Activated T-cell treated with anti-CD3 and anti-CD28 coated beads, Interleukin-2, amount 50 U/mL, for 4 hours (primary cell): Measurements from ENCODE around the gene N4BP2. TPM values are rescaled to one million over a fixed set of nuclear protein-coding genes. Genes with fewer than 3 reads are reported as not detected.

Experiments used
- ATAC-seq, 2 donors: fragments of 200-7000 bp; cut with Tn5 transposase; one replicate each; pipeline ENCODE4 v1.10.0; 2021
- DNase-seq: peaks from one replicate; pipeline ENCODE4 v3.0.0-alpha.2; 2020
- H3K27me3 Mint-ChIP-seq: one replicate; pipeline ENCODE4 v1.8.0; 2021; ENCODE audit warnings: low read depth, mixed read lengths
- H3K36me3 Mint-ChIP-seq: one replicate; pipeline ENCODE4 v1.8.0; 2022; ENCODE audit warnings: mixed read lengths; ENCODE audit not compliant: insufficient read depth
- H3K4me1 Mint-ChIP-seq: one replicate; pipeline ENCODE4 v1.8.0; 2021; ENCODE audit warnings: low read depth, mixed read lengths
- H3K4me3 Mint-ChIP-seq: one replicate; pipeline ENCODE4 v1.8.0; 2021; ENCODE audit warnings: mild to moderate bottlenecking, moderate library complexity, mixed read lengths
- H3K9me3 Mint-ChIP-seq: one replicate; pipeline ENCODE4 v1.8.0; 2021; ENCODE audit warnings: mixed read lengths
- total RNA-seq, 3 donors: library from RNA; stranded (reverse); gene quantifications; one replicate each; pipeline ENCODE4 v1.2.1, GENCODE V29; 2021

N4BP2 gene
- total RNA-seq, 3 donors from 2014 or later: 10.3 to 15.9 (median 11.9) TPM

DNA sequence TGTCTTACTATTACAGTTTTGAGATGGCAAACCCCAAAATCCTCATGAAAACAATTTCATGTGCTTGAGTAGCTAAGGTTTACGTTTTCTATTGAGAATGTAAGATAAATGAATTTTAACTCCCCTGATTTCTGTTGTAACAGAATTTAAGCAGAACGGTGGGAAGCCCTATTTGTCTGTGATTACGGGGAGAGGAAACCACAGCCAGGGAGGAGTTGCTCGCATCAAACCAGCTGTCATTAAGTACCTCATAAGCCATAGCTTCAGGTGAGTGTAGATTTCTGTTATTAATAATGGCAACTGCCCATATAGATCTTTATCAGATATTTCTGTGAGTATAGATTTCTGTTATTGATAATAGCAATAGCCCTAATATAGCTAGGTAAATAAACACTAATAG lies 96.0 kb downstream of the N4BP2 start:
- peaks cover 3% of the 10 kb centered on the region for H3K9me3 Mint-ChIP-seq
- DNase-seq (peak; percentile 17), ATAC-seq (peak in 1 of 2 donors; percentile 47)
- H3K4me3 Mint-ChIP-seq: no peak overlapping the region
- H3K27me3 Mint-ChIP-seq: no peaks in the 10 kb centered on the region
- H3K4me1 Mint-ChIP-seq: peaks cover 35% of the 10 kb centered on the region
- peaks cover 13% of the 10 kb centered on the region for H3K36me3 Mint-ChIP-seq

GRCh38 chr4:40157436-40157835 lies 100.8 kb downstream of the N4BP2 start:
- no peaks in the 10 kb centered on the region for H3K27me3 Mint-ChIP-seq
- ATAC-seq (no peak), DNase-seq (no peak)
- no peak overlapping the region for H3K4me3 Mint-ChIP-seq
- no peaks in the 10 kb centered on the region for H3K9me3 Mint-ChIP-seq
- H3K36me3 Mint-ChIP-seq: peaks cover 17% of the 10 kb centered on the region
- H3K4me1 Mint-ChIP-seq: peaks cover 18% of the 10 kb centered on the region

GRCh38 chr4:40160258-40160657 lies 103.6 kb downstream of the N4BP2 start:
- Mint-ChIP-seq H3K36me3 (peaks cover 18% of the 10 kb centered on the region), H3K4me3 (no peak overlapping the region), H3K4me1 (peaks cover 4% of the 10 kb centered on the region), H3K9me3 (no peaks in the 10 kb centered on the region), H3K27me3 (no peaks in the 10 kb centered on the region)
- DNase-seq (no peak), ATAC-seq (no peak)

GRCh38 chr4:40164459-40164858 lies 107.8 kb downstream of the N4BP2 start:
- no peaks in the 10 kb centered on the region for H3K27me3 Mint-ChIP-seq
- H3K4me1 Mint-ChIP-seq: peaks cover 5% of the 10 kb centered on the region
- no peak for ATAC-seq
- H3K4me3 Mint-ChIP-seq: no peak overlapping the region
- peaks cover 23% of the 10 kb centered on the region for H3K36me3 Mint-ChIP-seq
- no peak for DNase-seq
- peaks cover 11% of the 10 kb centered on the region for H3K9me3 Mint-ChIP-seq

DNA sequence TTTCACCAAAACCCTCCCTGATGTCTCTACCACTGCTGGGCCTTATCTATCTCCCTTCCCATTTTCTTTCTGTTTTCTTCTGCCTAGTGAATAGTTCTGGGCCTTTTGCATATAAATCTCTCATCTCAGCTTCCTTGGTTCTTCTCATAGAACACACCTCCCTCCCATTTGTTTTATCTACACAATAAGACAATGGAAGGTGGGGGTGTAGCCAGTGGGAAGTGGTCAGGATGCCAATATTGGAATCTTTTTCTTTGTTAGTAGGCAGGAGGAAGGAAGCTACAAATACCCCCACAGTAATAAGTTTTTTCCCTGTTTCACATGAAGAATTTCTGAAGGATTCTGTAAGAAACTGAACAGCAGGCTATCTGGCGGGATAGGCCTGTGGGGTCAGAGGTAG lies 109.3 kb downstream of the N4BP2 start:
- ATAC-seq (no peak), DNase-seq (no peak)
- peaks cover 11% of the 10 kb centered on the region for H3K9me3 Mint-ChIP-seq
- H3K27me3 Mint-ChIP-seq: no peaks in the 10 kb centered on the region
- H3K4me1 Mint-ChIP-seq: peaks cover 1% of the 10 kb centered on the region
- no peak overlapping the region for H3K4me3 Mint-ChIP-seq
- peaks cover 15% of the 10 kb centered on the region for H3K36me3 Mint-ChIP-seq

DNA sequence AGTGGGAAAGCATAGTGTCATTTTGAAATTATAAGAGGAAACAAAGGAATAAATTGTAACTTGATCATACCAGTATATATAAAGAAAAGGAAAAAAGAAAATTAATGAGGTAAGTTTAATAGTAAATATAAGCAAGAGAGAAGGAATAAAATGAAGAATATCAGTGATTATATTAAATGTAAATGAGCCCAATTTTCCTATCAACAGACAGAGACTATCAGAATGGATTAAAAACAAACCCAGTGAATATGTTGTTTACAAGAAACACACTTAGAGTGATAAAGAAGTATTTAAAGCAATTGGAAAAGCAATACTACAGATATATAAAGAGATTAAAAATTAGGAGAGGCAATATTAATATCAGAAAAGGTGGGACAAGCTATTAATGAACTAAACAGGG lies 111.4 kb downstream of the N4BP2 start:
- H3K27me3 Mint-ChIP-seq: no peaks in the 10 kb centered on the region
- H3K36me3 Mint-ChIP-seq: peaks cover 9% of the 10 kb centered on the region
- no peak overlapping the region for H3K4me3 Mint-ChIP-seq
- DNase-seq (no peak), ATAC-seq (no peak)
- peaks cover 11% of the 10 kb centered on the region for H3K9me3 Mint-ChIP-seq
- peaks cover 6% of the 10 kb centered on the region for H3K4me1 Mint-ChIP-seq

DNA sequence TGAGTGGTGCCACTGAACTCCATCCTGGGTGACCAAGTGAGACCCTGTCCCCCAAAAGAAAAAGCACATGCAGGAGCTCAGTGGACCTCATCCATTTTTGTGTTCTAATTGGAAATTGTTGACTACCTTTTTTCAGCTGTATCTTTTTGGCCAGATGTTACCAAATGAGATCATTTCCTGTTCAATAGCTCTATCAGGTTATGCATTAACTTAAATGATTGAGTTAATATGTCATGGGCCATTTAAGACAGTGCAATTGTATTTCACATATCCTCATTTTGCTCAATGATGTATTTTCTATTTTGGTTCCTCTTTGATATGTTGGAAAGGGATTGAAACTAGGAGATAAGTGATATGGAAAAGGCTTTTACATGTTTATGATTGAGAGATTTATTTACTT lies 113.9 kb downstream of the N4BP2 start:
- no peaks in the 10 kb centered on the region for H3K27me3 Mint-ChIP-seq
- peaks cover 9% of the 10 kb centered on the region for H3K36me3 Mint-ChIP-seq
- ATAC-seq (no peak), DNase-seq (no peak)
- peaks cover 11% of the 10 kb centered on the region for H3K9me3 Mint-ChIP-seq
- peaks cover 16% of the 10 kb centered on the region for H3K4me1 Mint-ChIP-seq
- no peak overlapping the region for H3K4me3 Mint-ChIP-seq

GRCh38 chr4:40173470-40173875 lies 116.8 kb downstream of the N4BP2 start:
- H3K36me3 Mint-ChIP-seq: peaks cover 1% of the 10 kb centered on the region
- peak; percentile 60 to 63 for ATAC-seq
- H3K4me1 Mint-ChIP-seq: peaks cover 17% of the 10 kb centered on the region
- DNase-seq: no peak
- H3K9me3 Mint-ChIP-seq: no peaks in the 10 kb centered on the region
- H3K27me3 Mint-ChIP-seq: no peaks in the 10 kb centered on the region
- H3K4me3 Mint-ChIP-seq: peak overlapping the region; percentile 52

GRCh38 chr4:40176602-40177001 lies 120.0 kb downstream of the N4BP2 start:
- ATAC-seq: no peak
- H3K27me3 Mint-ChIP-seq: no peaks in the 10 kb centered on the region

DNA sequence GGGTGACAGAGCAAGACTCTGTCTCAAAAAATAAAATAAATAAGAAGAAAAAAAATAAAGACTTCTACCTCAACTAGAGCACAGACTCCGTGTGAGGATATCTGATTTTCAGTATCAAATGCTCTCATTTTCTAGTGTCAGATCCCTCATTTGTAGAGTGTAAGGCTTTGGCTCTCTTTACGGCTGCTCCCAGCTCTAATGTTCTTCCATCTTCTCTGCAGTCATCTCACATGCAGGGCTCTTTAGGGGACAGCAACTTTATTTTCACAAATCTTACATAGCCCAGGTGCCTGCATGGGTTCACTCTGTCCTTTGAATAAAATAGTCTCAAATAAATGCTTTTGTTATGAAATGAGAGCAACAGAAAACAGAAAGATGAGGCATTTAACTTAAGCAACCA lies 120.9 kb downstream of the N4BP2 start:
- Mint-ChIP-seq H3K4me3 (no peak overlapping the region), H3K9me3 (no peaks in the 10 kb centered on the region), H3K4me1 (peaks cover 39% of the 10 kb centered on the region), H3K36me3 (no peaks in the 10 kb centered on the region), H3K27me3 (no peaks in the 10 kb centered on the region)
- DNase-seq: no peak
- ATAC-seq: no peak

More at GRCh38 chr4:40176602-40177001, 120.0 kb downstream of the N4BP2 start:
- H3K9me3 Mint-ChIP-seq: no peaks in the 10 kb centered on the region
- no peak for DNase-seq
- peaks cover 36% of the 10 kb centered on the region for H3K4me1 Mint-ChIP-seq
- no peak overlapping the region for H3K4me3 Mint-ChIP-seq
- H3K36me3 Mint-ChIP-seq: no peaks in the 10 kb centered on the region

- no peak for DNase-seq
- no peaks in the 10 kb centered on the region for H3K36me3 Mint-ChIP-seq
Observed at GRCh38 chr4:40178672-40179071, 122.0 kb downstream of the N4BP2 start.

DNA sequence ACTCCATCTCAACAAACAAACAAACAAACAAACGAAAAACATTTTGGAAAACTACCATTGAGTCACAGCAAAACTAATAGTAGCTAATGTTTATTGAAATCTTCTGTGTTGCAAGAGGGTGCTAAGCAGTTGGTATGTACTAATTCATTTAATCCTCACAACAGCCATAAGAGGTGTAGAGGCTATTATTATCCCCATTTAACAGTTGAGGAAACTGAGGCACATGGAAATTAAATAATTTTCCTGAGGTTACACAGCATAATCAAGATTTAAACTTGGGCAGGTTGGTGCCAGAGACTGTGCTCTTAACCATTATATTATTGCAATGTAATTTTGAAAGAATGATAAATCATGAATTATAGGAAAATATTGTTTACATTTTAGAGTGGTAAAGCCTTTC lies 122.7 kb downstream of the N4BP2 start:
- no peaks in the 10 kb centered on the region for H3K9me3 Mint-ChIP-seq
- H3K4me3 Mint-ChIP-seq: no peak overlapping the region
- ATAC-seq (no peak), DNase-seq (no peak)
- peaks cover 34% of the 10 kb centered on the region for H3K4me1 Mint-ChIP-seq
- H3K36me3 Mint-ChIP-seq: no peaks in the 10 kb centered on the region
- no peaks in the 10 kb centered on the region for H3K27me3 Mint-ChIP-seq

More at GRCh38 chr4:40178672-40179071, 122.0 kb downstream of the N4BP2 start:
- no peaks in the 10 kb centered on the region for H3K27me3 Mint-ChIP-seq
- H3K4me1 Mint-ChIP-seq: peaks cover 34% of the 10 kb centered on the region
- ATAC-seq: no peak
- no peak overlapping the region for H3K4me3 Mint-ChIP-seq
- H3K9me3 Mint-ChIP-seq: no peaks in the 10 kb centered on the region

DNA sequence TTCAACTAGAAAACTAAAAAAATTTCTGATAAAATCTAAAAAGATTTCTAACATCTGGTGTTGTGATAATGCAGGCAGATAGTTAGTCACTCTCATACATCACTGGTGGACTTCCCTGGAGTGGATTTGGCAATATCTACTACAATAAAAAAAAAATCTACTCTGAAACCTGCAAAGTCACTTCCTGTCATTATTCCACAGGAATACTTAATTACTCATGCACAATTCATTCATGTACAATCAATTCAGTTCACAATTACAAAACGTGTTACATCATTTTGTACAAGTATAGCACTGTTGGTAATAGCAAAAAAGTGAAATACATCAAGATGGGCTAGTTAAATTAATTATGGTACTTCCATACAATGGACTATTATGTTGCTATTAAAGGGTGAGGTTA lies 123.7 kb downstream of the N4BP2 start:
- no peaks in the 10 kb centered on the region for H3K36me3 Mint-ChIP-seq
- no peaks in the 10 kb centered on the region for H3K27me3 Mint-ChIP-seq
- no peak overlapping the region for H3K4me3 Mint-ChIP-seq
- ATAC-seq (peak; percentile 8 to 26), DNase-seq (no peak)
- H3K4me1 Mint-ChIP-seq: peaks cover 39% of the 10 kb centered on the region
- no peaks in the 10 kb centered on the region for H3K9me3 Mint-ChIP-seq

DNA sequence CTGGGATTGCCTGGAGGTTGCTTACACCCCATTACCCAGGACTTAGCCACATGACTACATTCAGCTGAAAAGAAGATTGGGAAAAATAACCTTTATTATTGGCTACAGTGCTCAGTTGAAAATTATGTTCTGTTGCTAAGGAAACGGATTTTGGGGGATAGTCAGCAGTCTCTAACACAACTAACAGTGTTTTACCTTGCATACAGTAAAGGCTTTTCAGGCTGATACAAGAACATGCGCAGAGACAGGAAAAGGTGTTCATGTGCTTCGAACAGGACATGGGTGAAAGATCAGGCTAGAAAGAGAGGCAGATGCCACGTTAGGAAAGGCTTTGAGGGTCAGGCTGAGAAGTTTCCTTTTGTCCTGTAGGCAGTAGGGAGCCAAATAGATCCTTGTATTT lies 125.4 kb downstream of the N4BP2 start:
- no peak overlapping the region for H3K4me3 Mint-ChIP-seq
- H3K4me1 Mint-ChIP-seq: peaks cover 50% of the 10 kb centered on the region
- H3K9me3 Mint-ChIP-seq: no peaks in the 10 kb centered on the region
- no peaks in the 10 kb centered on the region for H3K27me3 Mint-ChIP-seq
- no peaks in the 10 kb centered on the region for H3K36me3 Mint-ChIP-seq
- no peak for ATAC-seq
- DNase-seq: no peak

GRCh38 chr4:40182954-40183353 lies 126.3 kb downstream of the N4BP2 start:
- no peak for ATAC-seq

More at GRCh38 chr4:40182954-40183353, 126.3 kb downstream of the N4BP2 start:
- Mint-ChIP-seq H3K9me3 (no peaks in the 10 kb centered on the region), H3K36me3 (no peaks in the 10 kb centered on the region), H3K4me3 (no peak overlapping the region), H3K4me1 (peaks cover 56% of the 10 kb centered on the region), H3K27me3 (no peaks in the 10 kb centered on the region)
- DNase-seq: no peak
